ENCODE measurements around the gene EMC10.

- TF ChIP-seq CTCF (IDR thresholded peaks at IDR 0.05; ENCODE audit: low read length), result no peak
- no peak for TF ChIP-seq EZH2 (optimal IDR thresholded peaks at IDR 0.05; ENCODE audit: low read depth, low read length)
- TF ChIP-seq EZH2phosphoT487 (IDR thresholded peaks at IDR 0.05; ENCODE audit: low read length), result no peak
Measured at GRCh38 chr19:50479761-50480251, 3.5 kb downstream of the EMC10 start.
